SH-SY5Y (cell line): ENCODE data around the gene CDK14.

Experiments used
- GATA2 ChIP-seq: IDR thresholded peaks from 2 replicates; pipeline ENCODE4 v1.6.1; 2011; ENCODE audit warnings: mild to moderate bottlenecking, low read depth, low read length
- GATA3 ChIP-seq: IDR thresholded peaks from 2 replicates; pipeline ENCODE4 v1.6.1; 2011; ENCODE audit warnings: low read depth, mild to moderate bottlenecking, low read length, moderate library complexity

- no peak for TF ChIP-seq GATA3
- no peak for TF ChIP-seq GATA2
Observed at GRCh38 chr7:91249506-91250233, 653.5 kb downstream of the CDK14 start.
